Nephron progenitor cell (in vitro differentiated cells): ENCODE data around the gene MTO1.
"Not testable (repeated sequence)": the region's sequence is repeated elsewhere in the genome, so short reads cannot be mapped to it uniquely, and the experiment has no call there.

Experiments used
- DNase-seq: peaks from one replicate; pipeline ENCODE4 v3.0.0; 2021
- H3K27ac Mint-ChIP-seq: 2 replicates; pipeline ENCODE4 v1.8.0; 2021; ENCODE audit warnings: mild to moderate bottlenecking, moderate library complexity, mixed read lengths
- H3K27me3 Mint-ChIP-seq: 2 replicates; pipeline ENCODE4 v1.8.0; 2021; ENCODE audit warnings: mild to moderate bottlenecking, low read depth, mixed read lengths; ENCODE audit not compliant: poor library complexity
- H3K36me3 Mint-ChIP-seq: 2 replicates; pipeline ENCODE4 v1.8.0; 2021; ENCODE audit warnings: low read depth, mixed read lengths
- H3K4me1 Mint-ChIP-seq: 2 replicates; pipeline ENCODE4 v1.8.0; 2021; ENCODE audit warnings: mixed read lengths
- H3K4me3 Mint-ChIP-seq: 2 replicates; pipeline ENCODE4 v1.8.0; 2021; ENCODE audit warnings: mild to moderate bottlenecking, moderate library complexity, mixed read lengths
- H3K9me3 Mint-ChIP-seq: 2 replicates; pipeline ENCODE4 v1.8.0; 2021; ENCODE audit warnings: mild to moderate bottlenecking, moderate library complexity, mixed read lengths
- TF ChIP-seq, protein P1 (sequence below): fragments of 200-600 bp; sonication (generic); IDR thresholded peaks from 2 replicates; pipeline ENCODE4 v1.5.0; 2021; ENCODE audit warnings: antibody characterized with exemption

Gene MTO1

DNA sequence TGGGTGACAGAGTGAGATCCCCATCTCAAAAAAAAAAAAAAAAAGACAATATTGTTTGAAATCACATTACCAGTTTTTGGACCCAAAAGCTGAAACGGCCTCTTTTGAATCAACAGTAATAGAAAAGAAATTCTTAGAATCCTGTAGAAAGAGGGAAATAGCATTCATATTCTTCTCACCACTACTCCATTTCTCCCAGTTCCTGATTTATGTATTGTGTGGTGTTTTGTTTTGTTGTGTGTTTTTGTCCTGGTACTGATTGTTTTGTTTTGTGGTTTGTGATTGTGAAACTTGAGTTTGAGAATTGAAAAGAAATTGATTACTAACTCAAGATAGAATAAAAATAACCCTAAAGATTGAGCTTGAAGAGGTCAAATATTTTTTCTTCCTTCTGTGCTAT is 85.5 kb downstream of the MTO1 start:
- H3K27ac Mint-ChIP-seq = no peak overlapping the region
- H3K9me3 Mint-ChIP-seq = no peaks in the 10 kb centered on the region
- TF ChIP-seq, protein P1, sequence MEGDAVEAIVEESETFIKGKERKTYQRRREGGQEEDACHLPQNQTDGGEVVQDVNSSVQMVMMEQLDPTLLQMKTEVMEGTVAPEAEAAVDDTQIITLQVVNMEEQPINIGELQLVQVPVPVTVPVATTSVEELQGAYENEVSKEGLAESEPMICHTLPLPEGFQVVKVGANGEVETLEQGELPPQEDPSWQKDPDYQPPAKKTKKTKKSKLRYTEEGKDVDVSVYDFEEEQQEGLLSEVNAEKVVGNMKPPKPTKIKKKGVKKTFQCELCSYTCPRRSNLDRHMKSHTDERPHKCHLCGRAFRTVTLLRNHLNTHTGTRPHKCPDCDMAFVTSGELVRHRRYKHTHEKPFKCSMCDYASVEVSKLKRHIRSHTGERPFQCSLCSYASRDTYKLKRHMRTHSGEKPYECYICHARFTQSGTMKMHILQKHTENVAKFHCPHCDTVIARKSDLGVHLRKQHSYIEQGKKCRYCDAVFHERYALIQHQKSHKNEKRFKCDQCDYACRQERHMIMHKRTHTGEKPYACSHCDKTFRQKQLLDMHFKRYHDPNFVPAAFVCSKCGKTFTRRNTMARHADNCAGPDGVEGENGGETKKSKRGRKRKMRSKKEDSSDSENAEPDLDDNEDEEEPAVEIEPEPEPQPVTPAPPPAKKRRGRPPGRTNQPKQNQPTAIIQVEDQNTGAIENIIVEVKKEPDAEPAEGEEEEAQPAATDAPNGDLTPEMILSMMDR = no peak
- H3K36me3 Mint-ChIP-seq = no peaks in the 10 kb centered on the region
- no peaks in the 10 kb centered on the region for H3K27me3 Mint-ChIP-seq
- DNase-seq = no peak
- no peaks in the 10 kb centered on the region for H3K4me1 Mint-ChIP-seq
- H3K4me3 Mint-ChIP-seq = no peak overlapping the region

DNA sequence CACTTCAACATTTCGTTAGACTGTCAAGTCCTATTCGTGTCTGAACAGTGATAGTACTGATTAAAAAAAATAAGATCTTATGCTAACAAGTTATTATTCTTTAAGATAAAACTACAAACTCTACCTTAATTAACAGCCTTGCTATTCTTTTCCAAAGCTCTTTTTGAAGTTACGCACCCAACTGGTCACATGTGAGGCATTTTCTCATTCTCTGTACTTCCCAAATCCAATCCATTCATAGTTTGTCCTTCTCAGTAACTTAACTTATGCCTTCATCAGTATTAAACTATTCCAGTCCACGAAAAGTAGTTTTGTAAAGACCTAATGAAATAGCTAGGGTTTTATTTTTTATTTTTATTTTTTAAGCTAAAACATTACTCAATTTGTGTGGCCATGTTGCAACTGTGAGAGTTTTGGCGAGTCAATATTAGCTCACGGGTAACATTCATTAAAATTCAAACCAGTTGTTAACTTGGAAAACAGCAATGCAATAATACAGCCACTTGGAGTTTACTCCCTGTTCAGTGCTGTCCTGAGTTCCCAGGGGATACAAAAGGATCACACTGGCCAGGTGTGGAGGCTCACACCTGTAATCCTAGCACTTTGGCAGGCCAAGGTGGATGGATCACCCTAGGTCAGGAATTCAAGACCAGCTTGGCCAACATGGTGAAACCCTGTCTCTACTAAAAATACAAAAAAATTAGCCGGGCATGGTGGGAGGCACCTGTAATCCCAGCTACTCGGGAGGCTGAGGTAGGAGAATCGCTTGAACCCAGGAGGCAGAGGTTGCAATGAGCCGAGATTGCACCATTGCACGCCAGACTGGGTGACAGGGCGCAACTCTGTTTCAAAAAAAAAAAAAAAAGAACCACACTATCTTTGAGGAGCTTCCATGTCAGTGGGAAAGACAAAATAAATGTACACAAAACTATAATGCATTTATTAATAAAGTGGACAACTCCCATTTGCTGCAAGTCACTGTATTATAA is 87.2 kb downstream of the MTO1 start:
- TF ChIP-seq, protein P1 = no peak
- H3K4me3 Mint-ChIP-seq = no peak overlapping the region
- DNase-seq = no peak
- H3K27me3 Mint-ChIP-seq = no peaks in the 10 kb centered on the region
- no peaks in the 10 kb centered on the region for H3K9me3 Mint-ChIP-seq
- no peak overlapping the region for H3K27ac Mint-ChIP-seq
- H3K36me3 Mint-ChIP-seq = no peaks in the 10 kb centered on the region
- H3K4me1 Mint-ChIP-seq = no peaks in the 10 kb centered on the region

DNA sequence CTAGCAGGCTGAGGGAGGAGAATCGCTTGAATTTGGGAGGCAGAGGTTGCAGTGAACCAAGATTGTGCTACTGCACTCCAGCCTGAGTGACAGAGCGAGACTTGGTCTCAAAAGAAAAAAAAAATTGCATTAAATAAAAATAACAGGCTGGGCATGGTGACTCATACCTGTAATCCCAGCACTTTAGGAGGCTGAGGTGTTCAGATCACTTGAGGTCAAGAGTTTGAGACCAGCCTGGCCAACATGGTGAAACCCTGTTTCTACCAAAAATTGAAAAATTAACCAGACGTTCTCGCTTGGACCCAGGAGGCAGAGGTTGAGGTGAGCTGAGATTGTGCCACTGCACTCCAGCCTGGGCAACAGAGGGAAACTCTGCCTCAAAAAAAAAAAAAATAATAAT is 89.6 kb downstream of the MTO1 start:
- H3K4me1 Mint-ChIP-seq, H3K36me3 Mint-ChIP-seq, H3K4me3 Mint-ChIP-seq, H3K9me3 Mint-ChIP-seq, H3K27ac Mint-ChIP-seq, H3K27me3 Mint-ChIP-seq, DNase-seq: not testable (repeated sequence)

DNA sequence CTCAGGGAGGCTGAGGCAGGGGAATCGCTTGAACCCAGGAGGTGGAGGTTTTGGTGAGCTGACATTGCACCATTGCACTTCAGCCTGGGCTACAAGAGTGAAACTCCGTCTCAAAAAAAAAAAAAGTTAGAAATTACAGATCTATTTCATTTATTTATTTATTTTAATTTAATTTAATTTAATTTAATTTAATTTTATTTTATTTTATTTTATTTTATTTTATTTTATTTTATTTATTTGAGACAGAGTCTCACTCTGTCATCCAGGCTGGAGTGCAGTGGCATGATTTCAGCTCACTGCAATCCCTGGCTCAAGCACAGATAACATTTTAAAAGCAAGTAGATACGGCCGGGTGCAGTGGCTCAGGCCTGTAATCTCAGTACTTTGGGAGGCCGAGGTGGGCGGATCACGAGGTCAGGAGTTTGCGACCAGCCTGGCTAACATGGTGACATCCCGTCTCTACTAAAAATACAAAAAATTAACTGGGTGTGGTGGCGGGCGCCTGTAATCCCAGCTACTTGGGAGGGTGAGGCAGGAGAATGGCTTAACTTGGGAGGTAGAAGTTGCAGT is 93.9 kb downstream of the MTO1 start:
- not testable (repeated sequence) for H3K36me3 Mint-ChIP-seq, DNase-seq, H3K27ac Mint-ChIP-seq, H3K4me3 Mint-ChIP-seq, H3K9me3 Mint-ChIP-seq, H3K27me3 Mint-ChIP-seq
- H3K4me1 Mint-ChIP-seq = peaks cover 17% of the 10 kb centered on the region

DNA sequence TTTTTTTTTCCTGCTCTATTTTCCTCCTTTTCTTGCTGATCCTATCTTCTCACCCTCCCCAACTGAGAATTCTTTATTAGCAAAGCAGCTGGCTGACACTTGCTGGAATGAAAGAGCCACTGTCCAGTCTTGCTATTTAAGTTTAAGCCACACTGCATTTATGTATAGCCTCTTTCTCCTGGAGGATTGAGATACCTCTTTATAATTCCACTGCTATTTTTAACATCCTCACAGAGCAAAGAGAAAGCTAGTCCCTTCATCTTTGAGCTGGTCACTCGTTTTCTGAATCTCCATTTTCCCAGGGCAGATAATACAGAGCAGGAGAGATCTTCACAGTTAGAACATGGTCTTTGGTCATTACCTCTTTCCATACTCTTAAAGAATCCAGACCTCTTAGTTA is 95.3 kb downstream of the MTO1 start:
- H3K4me3 Mint-ChIP-seq = no peak overlapping the region
- H3K27ac Mint-ChIP-seq = no peak overlapping the region
- peaks cover 4% of the 10 kb centered on the region for H3K27me3 Mint-ChIP-seq
- TF ChIP-seq, protein P1 = no peak
- H3K4me1 Mint-ChIP-seq = peaks cover 17% of the 10 kb centered on the region
- DNase-seq = no peak
- H3K36me3 Mint-ChIP-seq = no peaks in the 10 kb centered on the region
- no peaks in the 10 kb centered on the region for H3K9me3 Mint-ChIP-seq
